ENCODE measurements around the gene NAV2. TPM values are rescaled to one million over a fixed set of nuclear protein-coding genes. Genes with fewer than 3 reads are reported as not detected.
A peak's percentile ranks its signal among the peaks of the same experiment; 100 is the strongest.

The NAV2 gene
- total RNA-seq, 1 experiment from 2014 or later, result 46.3 TPM

DNA sequence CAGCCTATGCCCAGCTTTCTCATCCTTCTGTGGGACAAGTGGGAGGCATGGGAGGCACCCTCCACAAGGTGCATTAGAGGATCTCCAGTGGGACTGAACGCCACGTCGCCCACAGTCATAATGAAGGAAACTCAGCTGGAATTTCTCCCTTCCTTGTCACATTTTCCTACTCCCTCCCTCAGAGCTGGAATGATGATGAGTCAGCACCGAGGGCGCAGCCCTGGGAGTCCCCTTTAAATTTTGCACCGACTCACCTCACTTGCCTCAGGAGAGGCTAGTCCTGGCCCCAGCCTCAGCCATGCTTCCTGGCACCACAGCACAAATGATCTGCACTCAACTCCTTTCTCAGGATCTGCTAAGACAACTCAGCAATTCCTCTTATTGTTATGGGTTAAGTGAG lies 413.3 kb downstream of the NAV2 start:
- H3T11ph ChIP-seq (ENCODE audit: low read length), result no peak overlapping the region
- H3K14ac ChIP-seq (ENCODE audit: insufficient read depth, low read length), result no peak overlapping the region
- no peaks in the 10 kb centered on the region for H3K27me3 ChIP-seq (ENCODE audit: insufficient read depth, low read length)
- H3K9ac ChIP-seq (ENCODE audit: extremely low read depth, insufficient read length, low read length), result no peak overlapping the region
- H3K4me2 ChIP-seq (ENCODE audit: insufficient read depth, insufficient read length, low read length), result no peak overlapping the region
- DNase-seq, result no peak
- no peak overlapping the region for H3K4ac ChIP-seq (ENCODE audit: low read depth, low read length)
- H2AFZ ChIP-seq (ENCODE audit: low read length), result no peak overlapping the region
- no peak overlapping the region for H2BK12ac ChIP-seq (ENCODE audit: insufficient read length, low read depth, low read length)
- no peaks in the 10 kb centered on the region for H3K4me1 ChIP-seq (ENCODE audit: insufficient read depth, low read length)
- no peak overlapping the region for H2BK120ac ChIP-seq (ENCODE audit: low read depth, low read length, poor library complexity, severe bottlenecking)
- TF ChIP-seq, protein P1, sequence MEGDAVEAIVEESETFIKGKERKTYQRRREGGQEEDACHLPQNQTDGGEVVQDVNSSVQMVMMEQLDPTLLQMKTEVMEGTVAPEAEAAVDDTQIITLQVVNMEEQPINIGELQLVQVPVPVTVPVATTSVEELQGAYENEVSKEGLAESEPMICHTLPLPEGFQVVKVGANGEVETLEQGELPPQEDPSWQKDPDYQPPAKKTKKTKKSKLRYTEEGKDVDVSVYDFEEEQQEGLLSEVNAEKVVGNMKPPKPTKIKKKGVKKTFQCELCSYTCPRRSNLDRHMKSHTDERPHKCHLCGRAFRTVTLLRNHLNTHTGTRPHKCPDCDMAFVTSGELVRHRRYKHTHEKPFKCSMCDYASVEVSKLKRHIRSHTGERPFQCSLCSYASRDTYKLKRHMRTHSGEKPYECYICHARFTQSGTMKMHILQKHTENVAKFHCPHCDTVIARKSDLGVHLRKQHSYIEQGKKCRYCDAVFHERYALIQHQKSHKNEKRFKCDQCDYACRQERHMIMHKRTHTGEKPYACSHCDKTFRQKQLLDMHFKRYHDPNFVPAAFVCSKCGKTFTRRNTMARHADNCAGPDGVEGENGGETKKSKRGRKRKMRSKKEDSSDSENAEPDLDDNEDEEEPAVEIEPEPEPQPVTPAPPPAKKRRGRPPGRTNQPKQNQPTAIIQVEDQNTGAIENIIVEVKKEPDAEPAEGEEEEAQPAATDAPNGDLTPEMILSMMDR (conservative IDR thresholded peaks at IDR 0.05), result no peak
- no peaks in the 10 kb centered on the region for H3K9me3 ChIP-seq (ENCODE audit: control insufficient read depth, low read depth, low read length)
- Mint-ChIP-seq H3K4me3 (no peak overlapping the region), H3K4me1 (peaks cover 4 to 7% of the 10 kb centered on the region in 2 experiments), H3K27ac (peak overlapping the region in 2 of 3 experiments; percentile 13 to 70; a peak in 2 of 7 replicates), H3K27me3 (ENCODE audit: low read depth) (peaks cover 13% of the 10 kb centered on the region), H3K9me3 (no peaks in the 10 kb centered on the region), H3K36me3 (ENCODE audit: insufficient read depth in 1 of 3, low read depth in 3 of 3) (no peaks in the 10 kb centered on the region)
- no peak overlapping the region for H2AK5ac ChIP-seq (ENCODE audit: insufficient read length, low read length)
- no peak overlapping the region for H3K56ac ChIP-seq (ENCODE audit: insufficient read length, low read depth, low read length)
- H3K79me2 ChIP-seq (ENCODE audit: insufficient read depth, low read length), result no peaks in the 10 kb centered on the region
- H4K20me1 ChIP-seq (ENCODE audit: control insufficient read depth, insufficient read depth, insufficient read length), result no peaks in the 10 kb centered on the region
- no peaks in the 10 kb centered on the region for H3K23me2 ChIP-seq (ENCODE audit: insufficient read length, low read depth, low read length, poor library complexity, severe bottlenecking)
- H2BK15ac ChIP-seq (ENCODE audit: low read depth, low read length), result no peak overlapping the region
- no peak overlapping the region for H4K91ac ChIP-seq (ENCODE audit: insufficient read length, low read depth, low read length)
- H3K79me1 ChIP-seq (ENCODE audit: insufficient read depth, low read depth, low read length, poor library complexity, severe bottlenecking), result no peaks in the 10 kb centered on the region
- no peak overlapping the region for H4K8ac ChIP-seq (replicated peaks; ENCODE audit: insufficient read length, low read depth, low read length)
- H2BK20ac ChIP-seq (ENCODE audit: low read depth, low read length, poor library complexity, severe bottlenecking), result no peak overlapping the region
- no peak overlapping the region for H3K18ac ChIP-seq (ENCODE audit: insufficient read length, low read depth, low read length)
- no peak overlapping the region for H3K27ac ChIP-seq (ENCODE audit: insufficient read length, low read depth, low read length)
- H2BK5ac ChIP-seq (ENCODE audit: insufficient read length, low read length), result no peak overlapping the region
- no peak overlapping the region for H3K23ac ChIP-seq (ENCODE audit: insufficient read length, low read depth, low read length)
- no peak overlapping the region for H4K5ac ChIP-seq (ENCODE audit: insufficient read length, low read depth, low read length)
- no CpG with 5 or more reads among the region's 6 CpGs for WGBS (ENCODE audit: extremely low coverage, insufficient read length, low lambda C conversion rate)
